Measurements from ENCODE around the gene DPYSL4.

DNA sequence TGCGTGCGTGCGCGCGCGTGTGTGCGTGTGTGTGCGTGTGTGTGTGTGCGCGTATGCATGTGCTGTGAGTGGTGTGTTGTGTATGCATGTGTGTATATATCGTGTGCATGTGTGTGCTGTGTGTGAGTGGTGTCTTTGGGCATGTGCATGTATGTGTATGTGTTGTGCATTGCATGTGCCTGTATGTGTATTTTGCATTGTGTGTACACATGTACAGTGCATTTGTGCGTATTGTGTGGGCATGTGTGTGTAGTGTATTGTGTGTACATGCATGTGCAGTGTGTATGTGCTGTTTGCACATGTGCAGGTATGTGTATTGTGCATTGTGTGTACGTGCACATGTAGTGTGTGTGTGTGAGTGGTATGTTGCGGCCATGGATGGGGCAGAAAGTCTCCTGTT, 6.0 kb upstream of the DPYSL4 start:
- TF ChIP-seq ZNF274 (IDR thresholded peaks at IDR 0.05; ENCODE audit: low read depth, low read length) (no peak), YY1 (IDR thresholded peaks at IDR 0.05; ENCODE audit: insufficient read depth, insufficient read length) (no peak), SUZ12 (IDR thresholded peaks at IDR 0.05; ENCODE audit: extremely low read depth, insufficient read depth, insufficient read length) (no peak)
